Iris pigment epithelial cell (primary cell): ENCODE data around the gene HMG20B.
"Not testable (repeated sequence)": the region's sequence is repeated elsewhere in the genome, so short reads cannot be mapped to it uniquely, and the experiment has no call there.

Experiments used
- DNase-seq: peaks from one replicate; pipeline ENCODE4 v3.0.0-alpha.2; 2011; ENCODE audit warnings: low read depth

HMG20B gene

DNA sequence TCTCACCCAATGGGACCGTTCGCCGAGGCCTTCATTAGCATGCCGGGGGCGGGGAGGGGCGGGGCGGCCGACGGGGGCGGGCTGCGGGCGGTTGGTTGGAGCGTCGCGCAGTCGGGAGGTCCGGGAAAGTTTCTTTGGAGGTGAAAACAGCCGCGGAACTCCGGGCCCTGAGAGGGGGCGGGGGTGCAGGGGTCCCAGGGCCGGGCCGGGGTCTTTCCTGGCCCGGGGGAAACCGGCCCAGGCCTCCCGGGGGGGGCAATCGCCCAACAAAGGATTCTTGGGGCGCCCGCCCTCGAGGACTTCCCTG is at the start of gene HMG20B:
Gene HMG20B, plus strand, starts transcription at position 90 of the 307 bp plus-strand sequence. CDS start 366 bp downstream, outside the sequence.
- DNase-seq: no peak

DNA sequence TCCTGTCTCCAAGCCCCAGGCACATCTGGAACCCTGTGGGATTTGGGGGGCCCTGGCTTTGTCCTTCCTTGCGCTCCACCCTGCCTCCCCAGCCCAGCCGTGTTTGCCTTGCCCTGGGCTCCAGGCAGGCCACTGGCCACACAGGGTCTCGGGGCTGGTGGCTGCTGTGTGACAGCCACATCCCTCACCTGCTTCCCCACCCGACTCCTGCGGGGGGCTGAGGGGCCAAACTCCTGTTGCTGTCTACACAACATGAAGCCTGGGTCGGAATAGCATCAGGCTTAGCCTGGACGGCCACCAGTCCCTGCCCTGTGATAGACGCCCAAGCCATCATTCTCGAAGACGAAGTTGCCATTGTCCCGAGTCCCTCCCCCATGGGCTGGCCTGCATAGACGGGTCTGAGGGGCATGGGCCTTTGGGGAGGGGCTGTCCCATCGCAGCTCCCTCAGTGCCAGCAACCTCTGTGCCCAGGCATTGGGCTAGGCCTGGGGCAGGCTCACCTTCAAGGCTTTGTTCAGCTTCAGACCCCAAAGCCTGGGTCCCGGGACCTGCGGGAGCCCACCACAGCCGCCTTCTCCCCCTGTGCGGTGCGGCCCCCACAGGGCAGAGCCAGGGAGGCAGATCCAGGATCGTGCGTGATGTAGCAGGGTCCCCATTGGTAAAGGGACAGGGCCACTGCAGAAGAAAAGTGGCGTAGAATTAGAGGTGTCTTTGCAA is 49.2 kb upstream of the HMG20B start:
- DNase-seq: no peak

DNA sequence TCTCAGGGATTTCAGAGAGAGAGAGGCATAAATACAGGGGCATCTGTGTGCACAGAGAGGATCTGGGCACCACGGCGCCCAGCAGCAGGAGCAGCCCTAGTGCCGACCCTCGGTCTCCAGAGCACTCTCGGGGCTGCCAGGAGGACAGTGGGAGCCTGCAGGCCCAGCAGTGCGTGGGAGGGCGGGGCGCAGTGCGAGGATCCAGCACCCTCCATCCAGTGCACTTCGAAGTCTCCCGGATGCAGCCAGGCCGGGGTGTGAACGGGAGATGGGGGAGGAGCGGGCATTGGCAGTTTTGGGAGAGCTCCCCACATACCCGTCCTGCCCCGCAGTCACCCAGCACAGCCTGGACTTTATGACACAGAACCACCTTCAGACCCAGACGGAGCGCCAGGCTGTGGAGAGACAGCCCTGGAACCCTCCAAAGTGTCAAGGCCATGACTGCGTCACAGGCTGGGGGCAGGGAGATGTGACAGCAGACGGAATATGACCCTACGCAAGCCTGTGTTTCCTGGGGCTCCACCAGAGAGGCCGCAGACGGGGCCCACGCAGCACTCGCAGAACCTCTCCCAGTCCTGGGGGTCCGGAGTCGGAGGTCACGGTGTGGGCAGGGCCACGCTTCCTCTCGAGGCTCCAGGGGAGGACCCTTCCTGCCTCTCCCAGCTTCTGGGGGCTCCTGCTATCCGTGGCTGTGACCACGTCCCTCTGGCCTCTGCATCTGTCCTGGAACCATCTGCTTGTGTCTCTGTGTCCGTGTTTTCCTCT is 48.5 kb upstream of the HMG20B start:
- DNase-seq: no peak

DNA sequence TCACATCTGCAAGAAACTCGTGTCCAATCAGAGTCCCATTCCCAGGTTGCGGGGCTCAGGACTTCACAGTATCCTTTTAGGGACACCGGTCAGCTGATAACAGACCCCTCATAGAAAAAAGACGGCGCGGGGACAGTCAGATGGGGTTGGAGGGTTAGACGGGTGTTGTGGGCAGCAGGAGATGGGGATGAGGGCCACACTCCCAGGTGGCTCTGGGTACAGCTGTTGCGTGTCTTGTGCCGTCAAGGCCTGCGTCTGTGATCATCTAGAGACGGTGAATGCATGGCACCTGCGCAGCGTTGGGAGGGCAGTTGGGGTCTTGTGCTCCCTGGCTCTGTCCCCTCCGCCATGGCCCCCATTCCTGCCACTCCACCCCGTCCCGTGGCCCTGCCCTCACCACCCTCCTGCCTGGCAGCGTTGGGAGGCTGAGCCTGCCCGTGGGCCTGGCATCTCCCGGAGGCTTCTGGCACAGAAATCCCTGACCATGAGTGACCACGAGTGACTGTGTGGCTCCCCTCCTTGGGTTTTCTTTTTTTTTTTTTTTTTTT is 47.8 kb upstream of the HMG20B start:
- DNase-seq: no peak

DNA sequence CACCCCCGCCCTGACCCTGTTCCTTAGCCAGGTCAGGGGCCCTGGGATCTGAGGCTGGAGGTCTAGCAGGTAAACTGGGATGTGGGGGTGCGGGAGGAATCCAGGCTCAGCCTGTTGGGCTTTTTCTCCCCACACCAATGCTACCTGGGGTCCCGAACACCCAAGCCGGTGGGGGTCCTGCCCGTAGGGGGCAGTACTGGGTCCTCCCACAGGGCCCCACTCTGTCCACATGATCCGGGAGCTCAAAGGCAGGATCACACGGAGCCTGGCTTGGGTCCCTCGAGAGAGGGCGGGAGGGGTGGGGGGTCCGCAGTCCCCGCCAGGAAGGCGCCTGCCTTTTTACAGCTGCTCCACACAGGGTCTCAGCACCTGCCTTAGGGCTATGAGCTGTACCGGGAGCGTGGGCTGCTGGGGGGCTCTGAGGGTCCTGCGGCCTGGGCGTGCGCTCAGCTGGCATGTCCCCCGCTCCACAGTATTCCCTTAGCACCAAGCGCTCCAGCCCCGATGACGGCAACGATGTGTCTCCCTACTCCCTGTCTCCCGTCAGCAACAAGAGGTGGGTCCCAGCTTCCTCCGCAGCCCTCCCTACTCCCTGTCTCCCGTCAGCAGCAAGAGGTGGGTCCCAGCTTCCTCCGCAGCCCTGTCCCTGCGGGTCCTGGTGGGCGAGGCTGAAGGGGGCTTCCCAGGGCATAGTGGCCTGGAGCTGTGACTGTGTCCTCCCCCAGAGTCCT is 46.1 kb upstream of the HMG20B start:
- DNase-seq: no peak

DNA sequence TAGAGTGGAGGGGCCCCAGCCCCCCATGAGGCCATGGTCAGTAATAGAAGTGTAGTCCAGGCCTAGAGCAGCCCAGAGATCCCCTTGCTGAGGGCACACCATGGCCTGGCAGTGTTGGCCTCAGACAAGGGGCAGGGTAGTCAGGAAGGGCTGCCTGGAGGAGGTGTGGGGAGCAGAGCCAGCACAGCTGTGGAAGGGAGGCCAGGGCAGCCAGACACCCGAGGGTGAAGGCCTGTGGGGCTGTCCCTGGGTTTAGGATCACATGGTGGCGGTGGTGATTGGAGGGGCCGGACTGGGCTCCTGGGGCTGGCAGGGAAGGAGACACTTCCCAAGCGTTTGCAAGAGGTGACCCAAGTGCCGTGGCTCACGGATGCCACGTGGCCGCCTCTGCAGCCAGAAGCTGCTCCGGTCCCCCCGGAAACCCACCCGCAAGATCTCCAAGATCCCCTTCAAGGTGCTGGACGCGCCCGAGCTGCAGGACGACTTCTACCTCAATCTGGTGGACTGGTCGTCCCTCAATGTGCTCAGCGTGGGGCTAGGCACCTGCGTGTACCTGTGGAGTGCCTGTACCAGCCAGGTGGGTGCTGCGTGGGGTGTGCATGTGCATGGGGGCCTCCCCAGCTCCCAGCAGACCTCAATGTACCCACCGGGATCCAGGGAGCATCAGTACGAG is 45.4 kb upstream of the HMG20B start:
- no peak for DNase-seq

DNA sequence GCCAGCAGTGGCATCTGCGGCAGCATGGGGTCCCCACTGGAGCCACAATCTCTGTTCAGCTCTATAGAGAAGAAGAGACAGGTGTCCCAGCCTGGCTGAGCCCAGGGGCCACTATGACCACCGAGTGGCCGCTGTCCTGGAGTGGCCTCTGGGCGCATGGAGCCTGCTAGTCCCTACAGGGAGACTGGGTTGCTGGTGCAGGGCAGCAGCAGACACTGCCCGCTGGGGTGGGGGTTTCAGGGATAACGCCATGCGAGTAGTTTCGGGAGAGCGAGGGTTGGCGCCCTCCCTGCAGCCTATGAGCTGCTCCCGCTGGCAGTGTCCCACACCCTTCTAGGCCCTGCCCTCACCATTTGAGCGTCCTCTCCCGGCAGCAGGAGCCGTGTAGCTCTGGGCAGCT is 44.7 kb upstream of the HMG20B start:
- DNase-seq: no peak

DNA sequence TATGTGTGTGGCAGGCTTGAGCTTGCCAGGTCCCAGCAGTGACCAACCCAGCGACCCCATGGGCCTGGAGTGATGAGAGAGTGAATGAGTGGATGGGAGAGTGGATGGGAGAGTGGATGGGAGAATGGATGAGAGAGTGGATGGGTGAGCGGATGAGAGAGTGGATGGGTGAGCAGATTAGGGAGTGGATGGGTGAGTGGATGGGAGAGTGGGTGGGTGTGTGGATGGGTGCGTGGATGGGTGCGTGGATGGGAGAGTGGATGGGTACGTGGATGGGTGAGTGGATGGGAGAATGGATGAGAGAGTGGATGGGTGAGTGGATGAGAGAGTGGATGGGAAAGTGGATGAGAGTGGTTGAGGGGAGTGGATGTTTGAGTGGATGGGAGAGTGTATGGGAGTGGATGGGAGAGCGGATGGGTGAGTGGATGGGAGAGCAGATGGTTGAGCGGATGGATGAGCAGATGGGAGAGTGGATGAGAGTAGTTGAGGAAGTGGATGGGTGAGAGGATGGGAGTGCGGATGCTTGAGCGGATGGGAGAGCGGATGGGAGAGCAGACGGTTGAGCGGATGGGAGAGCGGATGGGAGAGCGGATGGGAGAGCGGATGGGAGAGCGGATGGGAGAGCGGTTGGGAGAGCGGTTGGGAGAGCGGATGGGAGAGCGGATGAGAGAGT is 44.1 kb upstream of the HMG20B start:
- DNase-seq: no peak

DNA sequence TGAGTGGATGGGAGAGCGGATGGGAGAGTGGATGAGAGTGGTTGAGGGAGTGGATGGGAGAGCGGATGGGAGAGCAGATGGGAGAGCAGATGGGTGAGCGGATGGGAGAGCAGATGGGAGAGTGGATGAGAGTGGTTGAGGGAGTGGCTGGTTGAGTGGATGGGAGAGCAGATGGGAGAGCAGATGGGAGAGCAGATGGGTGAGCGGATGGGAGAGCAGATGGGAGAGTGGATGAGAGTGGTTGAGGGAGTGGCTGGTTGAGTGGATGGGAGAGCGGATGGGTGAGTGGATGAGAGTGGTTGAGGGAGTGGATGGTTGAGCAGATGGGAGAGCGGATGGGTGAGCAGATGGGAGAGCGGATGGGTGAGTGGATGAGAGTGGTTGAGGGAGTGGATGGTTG is 43.4 kb upstream of the HMG20B start:
- DNase-seq: not testable (repeated sequence)

DNA sequence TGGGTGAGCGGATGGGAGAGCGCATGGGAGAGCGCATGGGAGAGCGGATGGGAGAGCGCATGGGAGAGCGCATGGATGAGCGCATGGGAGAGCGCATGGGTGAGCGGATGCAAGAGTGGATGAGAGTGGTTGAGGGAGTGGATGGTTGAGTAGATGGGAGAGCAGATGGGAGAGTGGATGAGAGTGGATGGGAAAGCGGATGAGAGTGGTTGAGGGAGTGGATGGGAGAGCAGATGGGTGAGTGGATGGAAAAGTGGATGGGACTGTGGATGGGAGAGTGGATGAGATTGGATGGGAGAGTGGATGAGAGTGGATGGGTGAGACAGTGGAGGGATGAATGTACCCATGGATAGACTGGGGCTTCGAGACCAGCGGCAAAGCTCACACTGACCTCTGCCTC is 42.4 kb upstream of the HMG20B start:
- DNase-seq: no peak

DNA sequence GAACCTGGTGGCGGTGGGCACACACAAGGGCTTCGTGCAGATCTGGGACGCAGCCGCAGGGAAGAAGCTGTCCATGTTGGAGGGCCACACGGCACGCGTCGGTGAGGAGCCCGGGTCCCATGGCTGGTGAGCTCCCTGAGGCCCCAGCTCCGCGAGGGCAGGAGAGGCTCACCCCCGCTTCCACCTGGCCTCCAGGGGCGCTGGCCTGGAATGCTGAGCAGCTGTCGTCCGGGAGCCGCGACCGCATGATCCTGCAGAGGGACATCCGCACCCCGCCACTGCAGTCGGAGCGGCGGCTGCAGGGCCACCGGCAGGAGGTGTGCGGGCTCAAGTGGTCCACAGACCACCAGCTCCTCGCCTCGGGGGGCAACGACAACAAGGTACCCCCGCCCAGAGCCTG is 41.0 kb upstream of the HMG20B start:
- no peak for DNase-seq

DNA sequence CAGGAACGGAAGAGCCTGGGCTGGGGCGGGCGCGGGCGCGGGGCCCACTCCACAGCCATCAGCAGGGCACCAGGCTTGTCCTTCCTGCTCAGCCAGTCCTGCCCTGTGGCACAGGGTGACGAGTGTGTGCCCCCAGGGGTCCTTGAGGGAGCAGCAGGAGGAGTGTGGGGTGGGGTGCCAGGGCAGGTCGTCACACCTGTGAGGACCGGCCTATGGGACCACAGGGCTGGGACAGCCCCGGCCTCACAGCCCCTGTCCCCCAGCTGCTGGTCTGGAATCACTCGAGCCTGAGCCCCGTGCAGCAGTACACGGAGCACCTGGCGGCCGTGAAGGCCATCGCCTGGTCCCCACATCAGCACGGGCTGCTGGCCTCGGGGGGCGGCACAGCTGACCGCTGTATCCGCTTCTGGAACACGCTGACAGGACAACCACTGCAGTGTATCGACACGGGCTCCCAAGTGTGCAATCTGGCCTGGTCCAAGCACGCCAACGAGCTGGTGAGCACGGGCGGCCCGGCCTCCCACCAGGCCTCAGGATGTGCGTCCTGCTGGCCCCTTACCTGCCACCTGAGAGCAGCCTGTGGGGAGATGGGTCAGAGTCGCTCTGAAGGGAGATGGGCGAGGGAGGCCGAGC is 40.5 kb upstream of the HMG20B start:
- DNase-seq: no peak

DNA sequence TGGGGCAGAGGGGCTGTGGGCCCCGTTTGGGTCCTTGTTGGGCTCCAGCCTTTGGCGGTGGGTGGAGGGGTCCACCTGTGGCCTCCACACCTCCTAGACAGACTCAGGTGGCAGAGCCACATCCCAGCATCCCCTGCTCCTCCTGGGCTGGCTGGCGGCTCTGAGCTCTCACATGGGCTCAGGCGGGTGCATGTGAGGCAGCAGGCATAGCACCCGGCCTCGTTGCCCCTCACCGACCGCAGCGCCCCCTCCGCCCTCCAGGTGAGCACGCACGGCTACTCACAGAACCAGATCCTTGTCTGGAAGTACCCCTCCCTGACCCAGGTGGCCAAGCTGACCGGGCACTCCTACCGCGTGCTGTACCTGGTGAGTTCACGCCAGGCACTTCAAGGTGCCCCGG is 39.7 kb upstream of the HMG20B start:
- no peak for DNase-seq

DNA sequence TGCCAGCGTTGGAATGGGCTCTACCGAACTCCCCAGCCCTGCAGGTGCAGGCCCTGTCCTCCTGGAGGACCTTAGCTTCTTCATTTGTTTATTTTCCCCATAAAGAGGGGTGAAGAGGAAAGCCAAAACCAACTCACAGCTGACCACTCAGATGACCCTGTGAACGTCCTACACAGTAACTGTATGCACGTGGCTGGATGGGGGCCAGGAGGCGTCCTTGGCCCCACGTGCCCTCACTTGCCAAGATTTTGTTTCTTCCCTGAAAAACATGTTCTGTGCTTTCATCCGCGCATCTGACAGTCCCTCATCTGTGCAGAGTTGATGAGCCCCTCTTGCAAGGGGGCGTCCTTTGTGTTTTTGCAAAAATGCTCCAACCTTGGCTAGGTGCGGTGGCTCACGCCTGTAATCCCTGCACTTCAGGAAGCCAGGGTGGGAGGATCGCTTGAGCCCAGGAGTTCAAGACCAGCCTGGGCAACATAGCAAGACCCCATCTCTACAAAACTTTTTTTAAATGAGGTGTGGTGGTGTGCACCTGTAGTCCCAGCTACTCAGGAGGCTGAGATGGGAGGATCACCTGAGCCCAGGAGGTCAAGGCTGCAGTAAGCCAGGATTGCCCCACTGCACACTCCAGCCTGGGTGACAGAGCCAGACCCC is 39.1 kb upstream of the HMG20B start:
- DNase-seq: no peak

DNA sequence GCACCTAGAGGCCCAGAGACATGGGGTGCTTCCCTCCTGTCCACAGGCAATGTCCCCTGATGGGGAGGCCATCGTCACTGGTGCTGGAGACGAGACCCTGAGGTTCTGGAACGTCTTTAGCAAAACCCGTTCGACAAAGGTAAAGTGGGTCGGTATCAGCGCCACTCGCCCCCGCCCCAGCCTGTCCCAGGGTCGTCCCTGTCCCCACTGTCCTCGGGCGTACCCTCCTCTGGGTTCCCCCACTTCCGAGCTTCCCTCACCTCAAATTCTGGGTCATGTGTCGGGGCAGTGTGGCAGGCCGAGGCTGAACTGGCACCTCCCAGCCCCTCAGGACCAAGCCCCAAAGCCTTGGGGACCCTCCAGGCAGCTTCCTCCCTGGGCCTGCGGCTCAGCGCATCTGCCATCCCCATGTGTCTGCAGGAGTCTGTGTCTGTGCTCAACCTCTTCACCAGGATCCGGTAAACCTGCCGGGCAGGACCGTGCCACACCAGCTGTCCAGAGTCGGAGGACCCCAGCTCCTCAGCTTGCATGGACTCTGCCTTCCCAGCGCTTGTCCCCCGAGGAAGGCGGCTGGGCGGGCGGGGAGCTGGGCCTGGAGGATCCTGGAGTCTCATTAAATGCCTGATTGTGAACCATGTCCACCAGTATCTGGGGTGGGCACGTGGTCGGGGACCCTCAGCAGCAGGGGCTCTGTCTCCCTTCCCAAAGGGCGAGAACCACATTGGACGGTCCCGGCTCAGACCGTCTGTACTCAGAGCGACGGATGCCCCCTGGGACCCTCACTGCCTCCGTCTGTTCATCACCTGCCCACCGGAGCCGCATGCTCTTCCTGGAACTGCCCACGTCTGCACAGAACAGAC is 38.1 kb upstream of the HMG20B start:
- no peak for DNase-seq

DNA sequence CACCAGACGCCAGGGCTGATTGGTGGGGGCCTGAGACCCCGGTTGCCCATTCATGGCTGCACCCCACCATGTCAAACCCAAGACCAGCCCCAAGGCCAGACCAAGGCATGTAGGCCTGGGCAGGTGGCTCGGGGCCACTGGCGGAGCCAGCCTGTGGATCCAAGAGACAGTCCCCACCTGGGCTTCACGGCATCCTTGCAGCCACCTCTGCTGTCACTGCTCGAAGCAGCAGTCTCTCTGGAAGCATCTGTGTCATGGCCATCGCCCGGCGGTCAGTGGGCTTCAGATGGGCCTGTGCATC is 37.6 kb upstream of the HMG20B start:
- no peak for DNase-seq

DNA sequence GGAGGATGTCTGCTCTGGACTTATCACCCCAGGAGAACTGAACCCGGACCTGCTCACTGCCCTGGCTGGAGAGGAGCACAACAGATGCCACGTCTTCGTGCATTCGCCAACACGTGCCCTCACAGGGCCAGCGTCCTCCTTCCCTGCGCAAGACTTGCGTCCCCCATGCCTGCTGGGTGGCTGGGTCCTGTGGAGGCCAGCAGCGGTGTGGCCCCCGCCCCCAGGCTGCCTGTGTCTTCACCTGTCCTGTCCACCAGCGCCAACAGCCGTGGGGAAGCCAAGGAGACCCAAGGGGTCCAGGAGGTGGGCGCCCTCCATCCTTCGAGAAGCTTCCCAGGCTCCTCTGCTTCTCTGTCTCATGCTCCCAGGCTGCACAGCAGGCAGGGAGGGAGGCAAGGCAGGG is 37.2 kb upstream of the HMG20B start:
- no peak for DNase-seq

DNA sequence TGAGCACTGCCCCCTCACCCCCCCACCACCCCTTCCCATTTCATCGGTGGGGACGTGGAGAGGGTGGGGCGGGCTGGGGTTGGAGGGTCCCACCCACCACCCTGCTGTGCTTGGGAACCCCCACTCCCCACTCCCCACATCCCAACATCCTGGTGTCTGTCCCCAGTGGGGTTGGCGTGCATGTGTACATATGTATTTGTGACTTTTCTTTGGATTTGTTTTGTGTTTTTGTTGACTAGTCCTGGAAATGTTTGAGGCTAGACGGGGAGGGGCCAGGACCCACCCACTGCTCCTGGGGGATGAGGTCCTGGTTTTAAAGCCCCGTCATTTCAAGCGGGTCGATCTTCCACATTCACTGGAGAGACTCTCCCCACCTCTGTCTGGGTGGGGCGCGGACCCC is 36.8 kb upstream of the HMG20B start:
- DNase-seq: no peak

DNA sequence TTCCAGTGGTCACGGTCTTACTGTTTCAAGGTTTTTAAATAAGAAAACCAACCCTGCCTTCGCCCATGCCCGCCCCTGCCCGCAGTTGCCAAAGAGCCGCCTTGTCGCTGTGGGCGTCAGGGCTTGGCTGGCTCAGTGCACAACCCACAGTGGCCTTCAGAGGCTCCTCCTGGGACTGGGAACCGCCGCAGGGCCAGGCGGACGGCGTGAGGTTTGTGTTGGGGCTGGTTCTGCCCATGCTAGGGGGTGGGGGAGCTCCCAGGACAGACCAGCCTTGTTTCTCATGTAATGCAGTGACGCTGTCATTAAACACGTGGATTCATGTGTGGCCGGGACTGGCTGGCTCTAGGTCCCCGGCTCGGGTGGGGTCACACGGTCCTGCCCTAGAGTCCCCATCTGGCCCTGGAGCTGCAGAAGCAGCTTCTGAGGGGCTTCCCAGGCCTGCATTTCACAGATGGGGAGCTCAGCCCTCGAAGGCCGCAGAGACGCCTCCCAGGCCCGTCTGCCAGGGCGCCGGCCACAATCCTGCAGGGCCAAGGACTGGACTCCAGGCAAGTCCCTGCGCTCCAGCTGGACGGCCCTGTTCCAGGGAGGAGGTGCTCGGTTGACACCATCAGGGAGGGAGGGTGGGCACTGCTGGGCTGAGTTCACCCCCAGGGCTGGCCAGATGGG is 36.2 kb upstream of the HMG20B start:
- no peak for DNase-seq

DNA sequence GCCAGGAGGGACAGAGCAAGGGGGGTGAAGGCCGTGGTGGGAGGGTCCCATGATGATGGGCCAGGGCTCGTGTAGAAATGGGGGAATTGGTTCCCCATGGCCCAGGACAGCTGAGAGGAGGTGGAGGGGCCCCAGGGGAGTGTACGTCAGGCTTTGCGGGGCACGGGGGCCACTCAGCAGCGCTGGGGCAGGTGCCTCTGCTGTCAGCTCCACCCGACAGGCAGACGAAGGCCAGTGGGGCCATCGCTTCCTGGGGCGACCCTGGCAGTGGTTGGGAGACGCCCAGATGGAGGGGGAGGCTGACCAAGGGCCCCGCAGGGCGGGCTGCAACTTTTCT is 35.7 kb upstream of the HMG20B start:
- no peak for DNase-seq
